SK-N-MC (cell line): ENCODE data around the gene PRKN.

Experiments
- EZH2 ChIP-seq: fragments of 200-600 bp; sonication (generic); IDR thresholded peaks from one replicate; pipeline ENCODE4 v1.6.1; 2017; ENCODE audit warnings: antibody characterized with exemption
- FOXP2 ChIP-seq: optimal IDR thresholded peaks from 2 replicates; pipeline ENCODE3; 2011; ENCODE audit warnings: mild to moderate bottlenecking, moderate library complexity; ENCODE audit not compliant: insufficient read depth; ENCODE audit errors: extremely low read length, control extremely low read depth
- POLR2AphosphoS5 ChIP-seq: IDR thresholded peaks from 2 replicates; pipeline ENCODE4 v1.6.1; 2012; ENCODE audit warnings: mild to moderate bottlenecking, low read depth, low read length, borderline replicate concordance

DNA sequence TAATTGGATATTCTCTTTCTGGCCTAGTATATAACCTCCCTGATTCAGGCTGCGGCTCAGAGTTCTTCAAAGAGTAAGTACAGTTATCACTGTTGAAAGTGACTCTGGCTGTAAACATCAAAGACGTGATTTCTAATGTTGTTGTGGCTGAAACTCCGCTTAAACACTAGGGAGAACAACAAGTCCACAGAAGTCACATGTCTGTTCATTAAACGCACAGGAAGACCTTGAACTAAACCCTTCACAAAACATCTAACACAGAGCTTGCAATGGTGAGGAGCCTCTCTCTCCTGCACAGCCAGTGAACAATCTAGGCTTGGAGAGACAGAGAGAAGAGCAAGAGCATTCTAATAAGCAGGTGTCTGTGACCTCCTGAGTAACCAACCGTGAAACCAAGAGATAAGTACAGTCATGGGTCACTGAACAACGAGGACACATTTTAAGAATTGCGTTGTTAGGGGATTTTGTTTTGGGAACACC lies 249.3 kb downstream of the PRKN start:
- TF ChIP-seq EZH2 (no peak), POLR2AphosphoS5 (no peak), FOXP2 (no peak)
